WTC11 (cell line): ENCODE measurements around the gene TTN.

Source experiments
- ETV6 ChIP-seq: sonication (generic); formaldehyde crosslinking; IDR thresholded peaks from 2 replicates; pipeline ENCODE4 v1.8.1; 2022; ENCODE audit warnings: mild to moderate bottlenecking, missing genetic modification reagents
- ZNF138 ChIP-seq: sonication (generic); formaldehyde crosslinking; conservative IDR thresholded peaks from 2 replicates; pipeline ENCODE4 v1.8.1; 2022; ENCODE audit warnings: mild to moderate bottlenecking, moderate library complexity, missing genetic modification reagents
- TF ChIP-seq, protein P1 (sequence below): fragments of 200-600 bp; IDR thresholded peaks from 2 replicates; pipeline ENCODE4 v1.8.0; 2022; ENCODE audit warnings: antibody characterized with exemption
- TF ChIP-seq, protein P2 (sequence below): sonication (generic); formaldehyde crosslinking; IDR thresholded peaks from 2 replicates; pipeline ENCODE4 v1.8.1; 2022; ENCODE audit warnings: mild to moderate bottlenecking, moderate library complexity, missing genetic modification reagents

- TF ChIP-seq, protein P1, sequence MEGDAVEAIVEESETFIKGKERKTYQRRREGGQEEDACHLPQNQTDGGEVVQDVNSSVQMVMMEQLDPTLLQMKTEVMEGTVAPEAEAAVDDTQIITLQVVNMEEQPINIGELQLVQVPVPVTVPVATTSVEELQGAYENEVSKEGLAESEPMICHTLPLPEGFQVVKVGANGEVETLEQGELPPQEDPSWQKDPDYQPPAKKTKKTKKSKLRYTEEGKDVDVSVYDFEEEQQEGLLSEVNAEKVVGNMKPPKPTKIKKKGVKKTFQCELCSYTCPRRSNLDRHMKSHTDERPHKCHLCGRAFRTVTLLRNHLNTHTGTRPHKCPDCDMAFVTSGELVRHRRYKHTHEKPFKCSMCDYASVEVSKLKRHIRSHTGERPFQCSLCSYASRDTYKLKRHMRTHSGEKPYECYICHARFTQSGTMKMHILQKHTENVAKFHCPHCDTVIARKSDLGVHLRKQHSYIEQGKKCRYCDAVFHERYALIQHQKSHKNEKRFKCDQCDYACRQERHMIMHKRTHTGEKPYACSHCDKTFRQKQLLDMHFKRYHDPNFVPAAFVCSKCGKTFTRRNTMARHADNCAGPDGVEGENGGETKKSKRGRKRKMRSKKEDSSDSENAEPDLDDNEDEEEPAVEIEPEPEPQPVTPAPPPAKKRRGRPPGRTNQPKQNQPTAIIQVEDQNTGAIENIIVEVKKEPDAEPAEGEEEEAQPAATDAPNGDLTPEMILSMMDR: no peak
- TF ChIP-seq ETV6 (CRISPR knock-in tag) (no peak), ZNF138 (CRISPR knock-in tag) (no peak)
- TF ChIP-seq, protein P2, sequence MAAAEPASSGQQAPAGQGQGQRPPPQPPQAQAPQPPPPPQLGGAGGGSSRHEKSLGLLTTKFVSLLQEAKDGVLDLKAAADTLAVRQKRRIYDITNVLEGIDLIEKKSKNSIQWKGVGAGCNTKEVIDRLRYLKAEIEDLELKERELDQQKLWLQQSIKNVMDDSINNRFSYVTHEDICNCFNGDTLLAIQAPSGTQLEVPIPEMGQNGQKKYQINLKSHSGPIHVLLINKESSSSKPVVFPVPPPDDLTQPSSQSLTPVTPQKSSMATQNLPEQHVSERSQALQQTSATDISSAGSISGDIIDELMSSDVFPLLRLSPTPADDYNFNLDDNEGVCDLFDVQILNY (CRISPR knock-in tag): no peak
Measured at GRCh38 chr2:178641498-178641897, 165.7 kb downstream of the TTN start.
